H1 (cell line): ENCODE data around the gene KRT35. TPM values are rescaled to one million over a fixed set of nuclear protein-coding genes. Genes with fewer than 3 reads are reported as not detected.

ENCODE experiments used
- CTCF ChIA-PET: fragments of 300-600 bp; sonication (Branson Sonifier 250); formaldehyde crosslinking; loops from one replicate; lab custom pipeline; 2021; ENCODE audit not compliant: partially characterized antibody; lab: Charles Lee
- POLR2A ChIA-PET: fragments of 300-600 bp; sonication (Branson Sonifier 250); formaldehyde crosslinking; loops from one replicate; lab custom pipeline; 2021; ENCODE audit warnings: inconsistent platforms; ENCODE audit not compliant: partially characterized antibody; lab: Charles Lee
- DNase-seq, 2 experiments: peaks; one replicate each; pipeline versions ENCODE4 v3.0.0 to v3.0.0-alpha.2; 2010 to 2022; ENCODE audit warnings: low spot score in 2 of 2, low read depth in 1 of 2, mixed read lengths in 1 of 2
- FAIRE-seq: peaks from 2 replicates; lab custom pipeline; 2011; peaks lifted over from hg19 to GRCh38; lab: Jason Lieb, UNC
- H2AFZ ChIP-seq: 2 replicates; pipeline ENCODE4 v1.8.1; 2012; ENCODE audit warnings: low read length, inconsistent platforms
- H2AK5ac ChIP-seq: 2 replicates; pipeline ENCODE4 v1.6.1; 2013; ENCODE audit warnings: low read depth, low read length
- H2BK120ac ChIP-seq: replicated peaks from 2 replicates; pipeline ENCODE3; 2013; ENCODE audit warnings: low read depth, low read length, inconsistent platforms
- H2BK12ac ChIP-seq: 2 replicates; pipeline ENCODE4 v1.6.1; 2013; ENCODE audit warnings: low read depth, low read length
- H2BK15ac ChIP-seq: 2 replicates; pipeline ENCODE4 v1.6.1; 2013; ENCODE audit warnings: low read length
- H2BK20ac ChIP-seq: 2 replicates; pipeline ENCODE4 v1.6.1; 2013; ENCODE audit warnings: low read length
- H2BK5ac ChIP-seq: 2 replicates; pipeline ENCODE4 v1.6.1; 2013; ENCODE audit warnings: low read depth, low read length
- H3K14ac ChIP-seq: 2 replicates; pipeline ENCODE4 v1.6.1; 2013; ENCODE audit warnings: inconsistent platforms; ENCODE audit not compliant: insufficient read length
- H3K18ac ChIP-seq: 2 replicates; pipeline ENCODE4 v1.6.1; 2013; ENCODE audit warnings: low read length; ENCODE audit errors: extremely low read depth
- H3K23ac ChIP-seq: 2 replicates; pipeline ENCODE4 v1.6.1; 2013; ENCODE audit warnings: inconsistent platforms; ENCODE audit not compliant: insufficient read length
- H3K23me2 ChIP-seq: 2 replicates; pipeline ENCODE4 v1.6.1; 2013; ENCODE audit warnings: low read depth, low read length
- H3K27ac ChIP-seq: 2 replicates; pipeline ENCODE4 v1.6.1; 2011; ENCODE audit warnings: low read depth, low read length, inconsistent platforms
- H3K27me3 ChIP-seq, 4 experiments: replicated peaks in 1 of 4; 1 replicate in 1 of 4; 2 replicates in 3 of 4; pipeline versions ENCODE4 v1.6.1 to v1.8.1; 2011 to 2013; ENCODE audit warnings: low read length in 3 of 4, mild to moderate bottlenecking in 3 of 4, inconsistent platforms in 2 of 4, mixed read lengths in 2 of 4, moderate library complexity in 1 of 4; ENCODE audit not compliant: control insufficient read depth in 3 of 4, insufficient read depth in 3 of 4; ENCODE audit errors: extremely low read depth in 1 of 4
- H3K36me3 ChIP-seq, 4 experiments: 2 replicates each; pipeline versions ENCODE4 v1.6.1 to v1.8.1; 2011 to 2013; ENCODE audit warnings: mild to moderate bottlenecking in 4 of 4, low read length in 3 of 4, moderate library complexity in 2 of 4, control low read depth in 1 of 4, inconsistent platforms in 1 of 4; ENCODE audit not compliant: insufficient read depth in 4 of 4, control insufficient read depth in 2 of 4
- H3K4ac ChIP-seq: replicated peaks from 2 replicates; pipeline ENCODE3; 2013; ENCODE audit warnings: low read length, low read depth, mixed read lengths, inconsistent platforms; ENCODE audit not compliant: insufficient read length
- H3K4me1 ChIP-seq, 4 experiments: replicated peaks in 1 of 4; 1 replicate in 1 of 4; 2 replicates in 3 of 4; pipeline versions ENCODE4 v1.6.1 to v1.8.1; 2011 to 2013; ENCODE audit warnings: low read length in 3 of 4, inconsistent platforms in 2 of 4, mixed read lengths in 1 of 4; ENCODE audit not compliant: insufficient read depth in 4 of 4, control insufficient read depth in 3 of 4
- H3K4me2 ChIP-seq, 2 experiments: 2 replicates each; pipeline versions ENCODE4 v1.6.1 to v1.8.1; 2011 to 2013; ENCODE audit warnings: low read depth in 2 of 2, low read length in 2 of 2, control low read depth in 1 of 2, inconsistent platforms in 1 of 2, mild to moderate bottlenecking in 1 of 2; ENCODE audit not compliant: insufficient read depth in 1 of 2
- H3K4me3 ChIP-seq, 4 experiments: fragments of 200-600, 300-600 bp in 1 of 4; sonication (generic), shearing (Covaris generic), sonication (Bioruptor Twin) in 1 of 4; 2 replicates each; pipeline versions ENCODE4 v1.5.1 to v1.8.1; 2011 to 2016; ENCODE audit warnings: low read length in 4 of 4, low read depth in 3 of 4, control low read depth in 2 of 4, inconsistent platforms in 2 of 4, mild to moderate bottlenecking in 2 of 4, mixed read lengths in 1 of 4, moderate library complexity in 1 of 4; ENCODE audit not compliant: insufficient read depth in 2 of 4; ENCODE audit errors: extremely low read depth in 1 of 4
- H3K56ac ChIP-seq: replicated peaks from 2 replicates; pipeline ENCODE3; 2013; ENCODE audit warnings: low read depth, mild to moderate bottlenecking, mixed read lengths, low read length, inconsistent platforms; ENCODE audit not compliant: insufficient read length
- H3K79me1 ChIP-seq: 2 replicates; pipeline ENCODE4 v1.6.1; 2013; ENCODE audit warnings: low read depth, low read length, control low read depth
- H3K79me2 ChIP-seq, 2 experiments: 2 replicates each; pipeline versions ENCODE4 v1.6.1 to v1.8.1; 2012 to 2013; ENCODE audit warnings: low read length in 2 of 2, mild to moderate bottlenecking in 2 of 2, inconsistent platforms in 1 of 2; ENCODE audit not compliant: insufficient read depth in 2 of 2, control insufficient read depth in 1 of 2
- H3K9ac ChIP-seq, 4 experiments: replicated peaks in 1 of 4; 1 replicate in 1 of 4; 2 replicates in 3 of 4; pipeline versions ENCODE4 v1.6.1 to v1.8.1; 2011 to 2013; ENCODE audit warnings: low read depth in 3 of 4, low read length in 3 of 4, control low read depth in 2 of 4, mild to moderate bottlenecking in 2 of 4, moderate library complexity in 2 of 4, inconsistent platforms in 1 of 4; ENCODE audit errors: extremely low read depth in 1 of 4
- H3K9me3 ChIP-seq, 2 experiments: 2 replicates each; pipeline versions ENCODE4 v1.6.1 to v1.8.1; 2012 to 2013; ENCODE audit warnings: mild to moderate bottlenecking in 2 of 2, moderate library complexity in 2 of 2, control low read depth in 1 of 2, inconsistent platforms in 1 of 2, low read depth in 1 of 2, low read length in 1 of 2, mixed read lengths in 1 of 2; ENCODE audit not compliant: insufficient read depth in 2 of 2
- H4K20me1 ChIP-seq, 2 experiments: replicated peaks in 1 of 2; 2 replicates each; pipeline versions ENCODE3 to v1.8.1; 2011 to 2013; ENCODE audit warnings: inconsistent platforms in 2 of 2, low read length in 2 of 2, mild to moderate bottlenecking in 1 of 2; ENCODE audit not compliant: insufficient read depth in 2 of 2, control insufficient read depth in 1 of 2
- H4K5ac ChIP-seq: 2 replicates; pipeline ENCODE4 v1.6.1; 2013; ENCODE audit warnings: low read length, low read depth, mixed read lengths, inconsistent platforms; ENCODE audit not compliant: insufficient read length
- H4K8ac ChIP-seq: 2 replicates; pipeline ENCODE4 v1.8.0; 2013; ENCODE audit warnings: mild to moderate bottlenecking, moderate library complexity, low read length, inconsistent platforms; ENCODE audit not compliant: insufficient read depth; ENCODE audit errors: extremely low read depth
- H4K91ac ChIP-seq: replicated peaks from 2 replicates; pipeline ENCODE3; 2013; ENCODE audit warnings: low read length, mixed read lengths, inconsistent platforms; ENCODE audit not compliant: insufficient read length
- WGBS, 2 experiments: shearing (Covaris generic) in 1 of 2; methylation state at CpG; one replicate each; pipeline versions ENCODE4 v1.1.6 to v1.1.7; 2013 to 2015; ENCODE audit warnings: low lambda C conversion rate in 2 of 2, mixed read lengths in 2 of 2, inconsistent platforms in 1 of 2, low coverage in 1 of 2, missing lambda C conversion rate in 1 of 2; ENCODE audit not compliant: insufficient replicate concordance in 2 of 2, insufficient coverage in 1 of 2, insufficient read length in 1 of 2; ENCODE audit errors: extremely low coverage in 1 of 2, missing lambda C conversion rate in 1 of 2; 5-methylcytosine and 5-hydroxymethylcytosine counted together
- polyA plus RNA-seq, 7 experiments: library from polyadenylated mRNA; depleted of rRNA in 3 of 7; stranded (reverse) in 5 of 7; unstranded in 2 of 7; fragments of >200 nt in 5 of 7; fragments of 200-250 nt in 2 of 7; gene quantifications; 1 replicate in 5 of 7; 2 replicates in 1 of 7; 4 replicates in 1 of 7; pipeline versions ENCODE4 v1.2.1 to v1.2.3, GENCODE V29; 2011 to 2013; ENCODE audit warnings: missing spikeins in 2 of 7, mixed read lengths in 2 of 7
- total RNA-seq: library from RNA; stranded (reverse); fragmentation: NEBNext Ultra II Directional; extraction: Animal tissue kit (Norgen Biotek cat#: 25700); gene quantifications from 2 replicates; pipeline ENCODE4 v1.2.1, GENCODE V29; 2021

The KRT35 gene
- total and polyA plus RNA-seq, 2 of the 8 experiments (the other 6 are each of a cell fraction or from before 2014, with no cell fraction given) = not detected

GRCh38 chr17:41452281-41452680 is 28.7 kb downstream of the KRT35 start:
- Histone ChIP-seq H4K20me1 (no peaks in the 10 kb centered on the region), H2AK5ac (no peak overlapping the region), H2BK120ac (no peak overlapping the region), H4K5ac (no peak overlapping the region), H4K91ac (no peak overlapping the region), H3K56ac (no peak overlapping the region), H3K9me3 (peaks cover 3 to 9% of the 10 kb centered on the region in 2 experiments; a peak in 2 of 4 replicates), H3K36me3 (no peaks in the 10 kb centered on the region), H3K4ac (no peak overlapping the region), H4K8ac (no peak overlapping the region), H3K23me2 (no peaks in the 10 kb centered on the region; the same call in 1 of the 2 replicates), H3K14ac (no peak overlapping the region), H3K4me2 (no peak overlapping the region), H3K27ac (no peak overlapping the region), H3K9ac (no peak overlapping the region), H3K79me2 (no peaks in the 10 kb centered on the region), H3K4me1 (no peaks in the 10 kb centered on the region; a peak in 1 of 7 replicates), H2BK12ac (no peak overlapping the region), H2BK20ac (no peak overlapping the region), H3K27me3 (no peaks in the 10 kb centered on the region), H3K79me1 (no peaks in the 10 kb centered on the region), H2AFZ (no peak overlapping the region), H3K23ac (no peak overlapping the region), H3K4me3 (no peak overlapping the region), H3K18ac (no peak overlapping the region), H2BK5ac (no peak overlapping the region), H2BK15ac (no peak overlapping the region)
- CTCF ChIA-PET = interaction anchor here (1.0 to 1.8 kb wide), 4 partner anchors 9 to 35 kb away, joined by 3 to 4 read pairs (median 3); no protein-coding TSS in a partner anchor
- POLR2A ChIA-PET = no interaction called here
- 62% methylated on average over 4 of the region's 4 CpGs; no CpG with 5 or more reads in 1 of the 2 experiments for WGBS, 2 experiments
- DNase-seq (no peak), FAIRE-seq (no peak)
